Nucleus accumbens (tissue), 56 donors: ENCODE measurements around the gene STRIP2.

Experiments
- DNase-seq, 56 donors: peaks; one replicate each; lab custom pipeline; 2025; lab: John Stamatoyannopoulos, UW

The STRIP2 gene

GRCh38 chr7:129482781-129483180, 48.5 kb downstream of the STRIP2 start:
- no peak for DNase-seq

- no peak for DNase-seq
Measured at GRCh38 chr7:129489491-129489890, 55.3 kb downstream of the STRIP2 start.

- no peak for DNase-seq
Measured at GRCh38 chr7:129492391-129492790, 58.2 kb downstream of the STRIP2 start.

- no peak for DNase-seq
Measured at GRCh38 chr7:129493555-129493954, 59.3 kb downstream of the STRIP2 start.

GRCh38 chr7:129494041-129494440, 59.8 kb downstream of the STRIP2 start:
- no peak for DNase-seq

GRCh38 chr7:129495987-129496386, 61.8 kb downstream of the STRIP2 start:
- no peak for DNase-seq

GRCh38 chr7:129496653-129497052, 62.4 kb downstream of the STRIP2 start:
- no peak for DNase-seq

GRCh38 chr7:129497156-129497555, 62.9 kb downstream of the STRIP2 start:
- no peak for DNase-seq

- no peak for DNase-seq
Measured at GRCh38 chr7:129498021-129498420, 63.8 kb downstream of the STRIP2 start.

- no peak for DNase-seq
Measured at GRCh38 chr7:129499999-129500398, 65.8 kb downstream of the STRIP2 start.

GRCh38 chr7:129501760-129502707, 67.8 kb downstream of the STRIP2 start, which contains the start of gene SMKR1:
TSS of gene SMKR1 (plus strand) at chr7:129502531. CDS start at chr7:129502825, 294 bp downstream.
- peak in 49 of 56 donors; percentile 9 to 87 (median 47) for DNase-seq

- DNase-seq, result peak in 9 of 56 donors; percentile 3 to 45 (median 19)
Measured at GRCh38 chr7:129502708-129503685, 68.8 kb downstream of the STRIP2 start.

GRCh38 chr7:129503725-129504124, 69.5 kb downstream of the STRIP2 start:
- no peak for DNase-seq

GRCh38 chr7:129512192-129512591, 78.0 kb downstream of the STRIP2 start:
- no peak for DNase-seq

GRCh38 chr7:129513546-129513945, 79.3 kb downstream of the STRIP2 start:
- no peak for DNase-seq

- DNase-seq, result no peak
Measured at GRCh38 chr7:129514683-129515082, 80.5 kb downstream of the STRIP2 start.

GRCh38 chr7:129515381-129515780, 81.1 kb downstream of the STRIP2 start:
- DNase-seq, result no peak

- no peak for DNase-seq
Measured at GRCh38 chr7:129517931-129518330, 83.7 kb downstream of the STRIP2 start.

- no peak for DNase-seq
Measured at GRCh38 chr7:129519464-129519863, 85.2 kb downstream of the STRIP2 start.

GRCh38 chr7:129522088-129522970, 88.1 kb downstream of the STRIP2 start:
- DNase-seq, result no peak
